ENCODE measurements around the gene PPA2. TPM values are rescaled to one million over a fixed set of nuclear protein-coding genes. Genes with fewer than 3 reads are reported as not detected.

PPA2 gene
- total RNA-seq, 1 donor from 2014 or later: 34.9 TPM

DNA sequence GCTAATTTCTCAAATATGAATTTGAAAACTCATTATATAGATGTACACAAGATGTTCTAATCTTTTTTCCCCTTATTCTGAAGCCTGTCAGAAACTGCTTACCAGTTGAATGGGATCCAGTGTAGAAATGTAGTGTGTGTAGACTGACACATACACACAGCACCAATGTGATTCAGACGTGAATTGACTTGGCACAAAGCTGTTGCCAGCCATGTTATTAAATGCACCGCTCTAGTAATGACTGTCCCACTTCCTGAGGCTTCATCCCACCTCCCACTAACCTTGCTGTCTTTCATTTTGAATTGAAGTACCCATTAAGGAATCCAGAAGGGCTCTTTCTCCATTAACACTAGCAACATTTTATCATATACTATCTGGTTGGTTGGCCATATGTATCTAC, 146.6 kb downstream of the PPA2 start:
- no peak for DNase-seq (ENCODE audit: low read depth in 2 of 2)

Other genes starting within 250 kb of the PPA2 start
- not detected in 2 replicates for gene ARHGEF38, start 78.6 kb upstream of the PPA2 start, total RNA-seq
- gene INTS12, start 234.6 kb upstream of the PPA2 start, total RNA-seq: 8.1 and 12.1 TPM in 2 replicates
- gene GSTCD, start 234.7 kb upstream of the PPA2 start, total RNA-seq: 5.4 and 5.9 TPM in 2 replicates

All from lung microvascular endothelial cell (primary cell).